ENCODE results near the gene WDSUB1. TPM values are rescaled to one million over a fixed set of nuclear protein-coding genes. Genes with fewer than 3 reads are reported as not detected.

WDSUB1 gene
- total and polyA plus RNA-seq, 2 donors = 8.3 to 17.6 TPM

- no peaks in the 10 kb centered on the region for H3K36me3 ChIP-seq (ENCODE audit: insufficient read depth)
Measured at GRCh38 chr2:159187106-159187505, 99.4 kb downstream of the WDSUB1 start.

GRCh38 chr2:159186462-159186861, 100.0 kb downstream of the WDSUB1 start:
- 94% methylated on average over 4 of the region's 4 CpGs for WGBS
- DNase-seq (ENCODE audit: extremely low spot score) = no peak
- no peaks in the 10 kb centered on the region for H3K4me1 ChIP-seq (ENCODE audit: insufficient read depth)
- H3K4me3 ChIP-seq (ENCODE audit: low read depth, low read length) = no peak overlapping the region
- H3K36me3 ChIP-seq (ENCODE audit: insufficient read depth) = no peaks in the 10 kb centered on the region
- no peak overlapping the region for H3K27ac ChIP-seq (ENCODE audit: low read depth)

More at GRCh38 chr2:159187106-159187505, 99.4 kb downstream of the WDSUB1 start:
- H3K4me3 ChIP-seq (ENCODE audit: low read depth, low read length) = no peak overlapping the region
- H3K27ac ChIP-seq (ENCODE audit: low read depth) = no peak overlapping the region
- no peak for DNase-seq (ENCODE audit: extremely low spot score)
- no peaks in the 10 kb centered on the region for H3K4me1 ChIP-seq (ENCODE audit: insufficient read depth)
- 69% methylated on average over 6 of the region's 6 CpGs for WGBS

Small RNA genes within 50 kb of the gene (small RNA-seq; reads per million reads assigned to genes)
- 0.09 reads per million for gene MIR6888
